Neural progenitor cell (in vitro differentiated cells): ENCODE results near the gene FHL2.

ENCODE experiments used
- CTCF ChIP-seq: fragments of 200-600 bp; sonication (generic); IDR thresholded peaks from 2 replicates; pipeline ENCODE4 v1.5.1; 2017; ENCODE audit warnings: antibody characterized with exemption, mild to moderate bottlenecking
- EZH2 ChIP-seq: fragments of 200-600 bp; sonication (generic); IDR thresholded peaks from 2 replicates; pipeline ENCODE4 v1.6.1; 2017; ENCODE audit warnings: antibody characterized with exemption, mild to moderate bottlenecking, moderate library complexity

- TF ChIP-seq CTCF (no peak), EZH2 (no peak)
Observed at GRCh38 chr2:105422801-105423200, 23.9 kb upstream of the FHL2 start.
